IPS DF 6.9 (cell line): ENCODE data around the gene LIPK.
"Not testable (repeated sequence)": the region's sequence is repeated elsewhere in the genome, so short reads cannot be mapped to it uniquely, and the experiment has no call there.

Experiments used
- DNase-seq: peaks from one replicate; pipeline ENCODE4 v3.0.0-alpha.2; 2013; ENCODE audit warnings: low read depth, low spot score
- H3K27ac ChIP-seq: one replicate; pipeline ENCODE4 v1.5.1; 2013; ENCODE audit warnings: low read length, control low read depth
- H3K27me3 ChIP-seq: 2 replicates; pipeline ENCODE4 v1.6.1; 2013; ENCODE audit warnings: mild to moderate bottlenecking, low read length; ENCODE audit not compliant: control insufficient read depth, insufficient read depth
- H3K36me3 ChIP-seq: 2 replicates; pipeline ENCODE4 v1.6.1; 2013; ENCODE audit warnings: low read length; ENCODE audit not compliant: control insufficient read depth, insufficient read depth
- H3K4me1 ChIP-seq: 2 replicates; pipeline ENCODE4 v1.6.1; 2013; ENCODE audit warnings: low read length; ENCODE audit not compliant: control insufficient read depth, insufficient read depth
- H3K4me3 ChIP-seq: 2 replicates; pipeline ENCODE4 v1.5.1; 2013; ENCODE audit warnings: mild to moderate bottlenecking, low read length
- H3K9me3 ChIP-seq: 2 replicates; pipeline ENCODE4 v1.6.1; 2013; ENCODE audit warnings: low read length, inconsistent platforms; ENCODE audit not compliant: control insufficient read depth, insufficient read depth
- WGBS: extraction: QIAGEN DNeasy Blood & Tissue Kit; methylation state at CpG from one replicate; pipeline ENCODE4 v1.1.7; 2013; ENCODE audit warnings: mixed read lengths, missing lambda C conversion rate; ENCODE audit not compliant: insufficient read length, insufficient coverage; 5-methylcytosine and 5-hydroxymethylcytosine counted together

LIPK gene, protein sequence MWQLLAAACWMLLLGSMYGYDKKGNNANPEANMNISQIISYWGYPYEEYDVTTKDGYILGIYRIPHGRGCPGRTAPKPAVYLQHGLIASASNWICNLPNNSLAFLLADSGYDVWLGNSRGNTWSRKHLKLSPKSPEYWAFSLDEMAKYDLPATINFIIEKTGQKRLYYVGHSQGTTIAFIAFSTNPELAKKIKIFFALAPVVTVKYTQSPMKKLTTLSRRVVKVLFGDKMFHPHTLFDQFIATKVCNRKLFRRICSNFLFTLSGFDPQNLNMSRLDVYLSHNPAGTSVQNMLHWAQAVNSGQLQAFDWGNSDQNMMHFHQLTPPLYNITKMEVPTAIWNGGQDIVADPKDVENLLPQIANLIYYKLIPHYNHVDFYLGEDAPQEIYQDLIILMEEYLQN

DNA sequence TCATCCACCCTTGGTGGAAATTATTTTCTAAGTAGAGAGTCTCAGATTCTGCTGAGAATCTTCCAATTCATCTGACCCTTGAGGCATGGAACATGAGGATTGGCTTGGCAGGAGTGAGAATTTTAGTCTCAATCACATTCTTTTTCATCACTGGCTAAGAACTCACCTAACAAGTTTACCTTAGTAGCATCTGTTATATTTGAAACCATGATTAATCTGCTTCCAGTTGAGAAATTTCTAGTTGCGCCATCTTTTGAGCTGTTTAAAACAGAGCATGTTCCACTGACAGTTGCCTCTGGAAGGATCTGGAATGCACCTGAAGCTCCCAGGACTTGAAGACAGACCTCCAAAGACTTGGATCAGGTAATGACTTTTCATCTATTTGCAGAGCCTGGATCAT, at the start of gene LIPK:
Gene LIPK, plus strand, starts transcription at position 292 of the 400 bp plus-strand sequence. CDS start 18,295 bp downstream, outside the sequence.
- Histone ChIP-seq H3K4me3 (no peak within 1 kb of the TSS), H3K27ac (no peak within 1 kb of the TSS), H3K4me1 (no peaks in the 10 kb centered on the region), H3K36me3 (no peaks in the 10 kb centered on the region), H3K27me3 (peaks cover 19% of the 10 kb centered on the region), H3K9me3 (no peaks in the 10 kb centered on the region)
- WGBS = no CpG with 5 or more reads among the region's 1 CpG
- no peak for DNase-seq

DNA sequence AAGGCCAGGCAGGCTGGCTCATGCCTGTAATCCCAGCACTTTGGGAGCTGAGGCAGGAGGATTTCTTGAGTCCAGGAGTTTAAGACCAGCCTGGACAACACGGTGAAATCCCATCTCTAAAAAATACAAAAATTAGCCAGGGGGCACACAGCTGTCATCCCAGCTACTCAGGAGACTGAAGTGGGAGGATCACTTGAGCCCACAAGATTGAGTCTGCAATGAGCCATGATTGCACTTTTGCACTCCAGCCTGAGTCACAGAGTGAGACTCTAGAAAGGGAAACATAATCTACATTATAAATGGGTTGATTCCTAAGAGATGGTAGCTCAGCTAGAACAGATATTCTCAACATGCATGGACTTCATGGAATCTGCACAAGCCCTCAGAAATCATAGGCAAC, 48.1 kb upstream of the LIPK start:
- H3K27ac ChIP-seq = no peak overlapping the region
- no peaks in the 10 kb centered on the region for H3K4me1 ChIP-seq
- H3K36me3 ChIP-seq = no peaks in the 10 kb centered on the region
- H3K27me3 ChIP-seq = no peaks in the 10 kb centered on the region
- no CpG with 5 or more reads among the region's 1 CpG for WGBS
- H3K9me3 ChIP-seq = no peaks in the 10 kb centered on the region
- H3K4me3 ChIP-seq = no peak overlapping the region
- DNase-seq = no peak

DNA sequence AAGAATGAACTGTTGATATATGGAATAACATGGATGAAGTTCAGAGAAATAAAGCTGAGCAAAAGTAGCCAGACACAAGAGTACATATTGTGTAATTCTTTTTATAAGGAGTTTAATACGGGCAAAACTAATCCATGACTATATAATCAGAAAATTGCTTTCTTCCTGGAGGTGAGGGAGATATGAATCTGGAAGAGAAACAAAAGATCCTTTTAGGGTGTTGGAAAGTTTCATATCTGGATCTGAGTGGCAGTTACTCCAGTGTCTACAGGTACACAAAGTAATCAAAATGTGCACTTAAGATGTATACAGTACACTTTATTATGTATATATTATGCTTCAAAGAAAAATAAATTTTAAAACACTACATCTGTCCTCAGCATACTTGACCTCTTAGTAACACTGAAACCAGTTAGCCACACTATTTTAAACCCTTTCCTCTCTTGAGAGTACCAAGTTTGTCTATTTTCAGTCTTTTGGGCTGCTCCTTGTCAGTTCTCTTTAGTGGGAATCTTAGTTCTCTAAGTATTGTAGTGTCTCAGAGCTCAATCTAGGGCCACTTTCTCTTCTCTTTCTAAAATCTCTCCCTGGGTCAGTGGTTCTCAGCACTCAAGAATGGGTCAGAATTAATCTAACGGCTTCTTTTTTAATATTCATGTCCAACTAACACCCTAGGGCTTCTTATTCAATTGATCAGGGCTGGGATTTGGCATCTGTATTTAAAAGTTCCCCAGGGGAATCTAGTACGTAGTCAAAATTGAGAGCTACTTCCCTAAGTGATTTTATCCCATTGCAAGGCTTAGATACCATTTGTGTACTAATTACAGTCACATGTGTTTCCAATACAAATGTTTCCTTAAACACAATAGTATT, 46.1 kb upstream of the LIPK start:
- Histone ChIP-seq H3K4me1 (no peaks in the 10 kb centered on the region), H3K4me3 (no peak overlapping the region), H3K27ac (no peak overlapping the region), H3K36me3 (no peaks in the 10 kb centered on the region), H3K27me3 (no peaks in the 10 kb centered on the region), H3K9me3 (no peaks in the 10 kb centered on the region)
- DNase-seq = no peak
- WGBS = no CpG with 5 or more reads among the region's 3 CpGs

DNA sequence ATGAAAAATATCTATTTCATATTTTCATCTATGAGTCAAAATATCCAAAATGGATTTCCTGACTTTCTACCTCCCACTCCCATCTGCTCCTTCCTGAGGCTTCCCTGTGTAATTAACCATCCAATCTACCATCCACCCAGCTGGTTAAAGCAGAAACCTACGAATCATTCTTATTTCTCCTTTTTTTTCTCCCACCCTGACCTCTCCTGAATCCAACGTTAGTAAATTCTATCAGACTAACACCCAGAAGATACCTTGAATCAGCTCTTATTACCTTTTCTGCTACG, 45.5 kb upstream of the LIPK start:
- no peaks in the 10 kb centered on the region for H3K27me3 ChIP-seq
- no peaks in the 10 kb centered on the region for H3K9me3 ChIP-seq
- H3K4me1 ChIP-seq = no peaks in the 10 kb centered on the region
- H3K27ac ChIP-seq = no peak overlapping the region
- H3K4me3 ChIP-seq = no peak overlapping the region
- no peak for DNase-seq
- no CpG with 5 or more reads among the region's 3 CpGs for WGBS
- no peaks in the 10 kb centered on the region for H3K36me3 ChIP-seq

DNA sequence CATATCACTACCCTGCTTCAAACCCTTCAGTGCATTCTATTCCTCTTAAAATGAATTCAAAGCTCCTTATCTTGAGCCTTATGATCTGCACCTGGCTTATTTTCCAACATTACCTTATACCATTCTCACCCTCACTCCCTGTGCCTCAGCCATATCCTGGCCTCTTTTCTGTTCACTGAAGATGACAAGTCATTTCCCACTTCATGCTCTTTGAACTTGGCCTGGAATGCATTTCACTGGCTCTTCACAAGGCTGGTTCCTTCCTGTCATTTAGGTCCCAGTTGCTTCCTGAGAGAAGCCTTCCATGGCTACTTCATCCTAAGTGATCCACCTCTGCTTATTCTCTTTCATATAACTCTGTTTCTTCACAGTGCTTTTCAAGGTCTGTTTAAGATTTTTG, 45.0 kb upstream of the LIPK start:
- Histone ChIP-seq H3K4me1 (no peaks in the 10 kb centered on the region), H3K27me3 (no peaks in the 10 kb centered on the region), H3K36me3 (no peaks in the 10 kb centered on the region), H3K9me3 (no peaks in the 10 kb centered on the region), H3K4me3 (no peak overlapping the region), H3K27ac (no peak overlapping the region)
- no peak for DNase-seq

DNA sequence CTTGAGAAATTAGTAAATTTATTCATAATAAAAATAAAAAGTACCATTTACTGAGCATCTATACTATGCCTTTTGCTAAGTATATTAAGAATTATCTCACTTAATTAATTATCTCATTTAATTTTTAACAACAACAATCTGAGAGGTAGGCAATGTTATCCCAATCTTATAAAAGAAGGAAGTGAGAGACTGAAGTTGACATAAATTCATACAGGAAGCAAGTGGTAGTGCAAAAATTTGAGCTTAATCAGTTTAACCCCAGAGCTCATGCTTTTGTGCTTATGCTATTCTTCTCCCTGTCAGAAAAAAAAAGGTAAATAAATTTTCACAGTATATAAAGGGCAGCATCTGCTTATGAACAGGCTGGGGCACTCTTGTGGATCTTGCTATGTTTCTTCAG, 44.5 kb upstream of the LIPK start:
- H3K4me1 ChIP-seq = no peaks in the 10 kb centered on the region
- no peak for DNase-seq
- H3K9me3 ChIP-seq = no peaks in the 10 kb centered on the region
- no peak overlapping the region for H3K4me3 ChIP-seq
- H3K36me3 ChIP-seq = no peaks in the 10 kb centered on the region
- H3K27ac ChIP-seq = no peak overlapping the region
- H3K27me3 ChIP-seq = no peaks in the 10 kb centered on the region

DNA sequence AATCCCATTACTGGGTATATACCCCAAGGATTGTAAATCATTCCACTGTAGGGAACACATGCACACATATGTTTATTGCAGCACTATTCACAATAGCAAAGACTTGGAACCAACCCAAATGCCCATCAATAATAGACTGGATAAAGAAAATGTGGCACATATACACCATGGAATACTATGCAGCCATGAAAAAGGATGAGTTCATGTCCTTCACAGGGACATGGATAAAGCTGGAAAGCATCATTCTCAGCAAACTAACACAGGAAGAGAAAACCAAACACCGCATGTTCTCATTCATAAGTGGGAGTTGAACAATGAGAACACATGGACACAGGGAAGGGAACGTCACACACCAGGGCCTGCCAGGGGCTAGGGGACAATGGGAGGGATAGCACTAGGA, 42.9 kb upstream of the LIPK start:
- not testable (repeated sequence) for H3K4me3 ChIP-seq, DNase-seq, H3K4me1 ChIP-seq, H3K36me3 ChIP-seq, H3K27me3 ChIP-seq, H3K27ac ChIP-seq, H3K9me3 ChIP-seq
- WGBS = no CpG with 5 or more reads among the region's 2 CpGs

DNA sequence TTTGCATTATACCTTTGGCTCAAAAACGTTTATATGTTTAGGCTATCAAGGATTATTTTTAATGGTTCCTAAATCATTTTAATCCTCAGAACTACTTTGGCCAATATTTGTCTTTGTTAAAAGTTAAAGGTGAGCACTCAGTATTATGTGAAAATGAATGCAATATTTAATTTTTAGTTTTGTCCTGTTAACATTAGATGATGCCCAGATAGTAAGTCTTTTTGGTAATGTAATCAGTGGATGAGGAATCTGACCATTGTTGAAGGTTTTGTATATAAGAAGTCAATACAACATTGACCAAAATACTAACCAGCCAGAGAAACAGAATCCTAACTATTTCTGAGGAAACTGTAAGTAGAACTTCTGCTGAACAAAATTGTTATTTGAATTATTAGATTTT, 41.9 kb upstream of the LIPK start, which contains the start of gene LIPF:
Gene LIPF, plus strand, starts transcription at position 301 of the 400 bp plus-strand sequence. CDS start 2,856 bp downstream, outside the sequence.
- no peak within 1 kb of the TSS for H3K27ac ChIP-seq
- DNase-seq = no peak

DNA sequence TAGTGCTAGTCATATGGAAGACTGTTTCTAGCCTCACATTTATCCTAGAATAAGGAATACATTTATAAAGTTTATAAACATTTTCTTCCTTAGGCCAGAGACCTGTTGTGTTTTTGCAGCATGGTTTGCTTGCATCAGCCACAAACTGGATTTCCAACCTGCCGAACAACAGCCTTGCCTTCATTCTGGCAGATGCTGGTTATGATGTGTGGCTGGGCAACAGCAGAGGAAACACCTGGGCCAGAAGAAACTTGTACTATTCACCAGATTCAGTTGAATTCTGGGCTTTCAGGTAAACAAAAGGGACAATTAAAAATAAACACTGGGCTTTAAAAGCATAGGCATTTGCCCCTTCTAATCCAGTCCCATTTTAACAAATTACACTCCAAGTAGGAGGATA, 37.6 kb upstream of the LIPK start:
- Histone ChIP-seq H3K27me3 (no peaks in the 10 kb centered on the region), H3K9me3 (no peaks in the 10 kb centered on the region), H3K27ac (no peak overlapping the region), H3K36me3 (no peaks in the 10 kb centered on the region), H3K4me1 (no peaks in the 10 kb centered on the region), H3K4me3 (no peak overlapping the region)
- no CpG with 5 or more reads among the region's 1 CpG for WGBS
- DNase-seq = no peak

More for the DNA sequence above, 41.9 kb upstream of the LIPK start, which contains the start of gene LIPF:
- Histone ChIP-seq H3K36me3 (no peaks in the 10 kb centered on the region), H3K4me1 (no peaks in the 10 kb centered on the region), H3K9me3 (no peaks in the 10 kb centered on the region), H3K4me3 (no peak within 1 kb of the TSS), H3K27me3 (no peaks in the 10 kb centered on the region)
- WGBS = no CpG with 5 or more reads among the region's 1 CpG

DNA sequence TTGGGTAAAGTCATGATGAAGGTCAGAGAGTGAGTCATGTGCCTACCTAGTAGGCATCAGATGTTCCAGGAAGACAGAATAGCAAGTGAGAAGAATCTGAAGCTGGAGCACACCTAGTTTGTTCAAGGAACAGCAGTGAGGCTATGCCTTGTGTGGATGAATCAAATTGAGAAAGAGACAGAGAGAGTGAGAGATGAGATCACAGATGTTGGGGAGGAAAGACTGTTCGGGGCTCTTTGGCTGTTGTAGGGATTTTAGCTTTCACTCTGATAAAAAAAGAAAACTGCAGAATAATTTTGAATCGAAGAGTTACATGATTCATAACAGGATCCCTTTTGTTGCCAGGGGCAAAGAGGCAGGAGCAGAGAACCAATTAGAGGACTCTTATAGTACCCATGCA, 35.6 kb upstream of the LIPK start:
- Histone ChIP-seq H3K27me3 (no peaks in the 10 kb centered on the region), H3K9me3 (no peaks in the 10 kb centered on the region), H3K4me1 (no peaks in the 10 kb centered on the region), H3K36me3 (no peaks in the 10 kb centered on the region), H3K27ac (no peak overlapping the region), H3K4me3 (no peak overlapping the region)
- WGBS = no CpG with 5 or more reads among the region's 2 CpGs
- DNase-seq = no peak
